Measurements from ENCODE around the gene SDK1.

The SDK1 gene

GRCh38 chr7:3552499-3552898 is 251.4 kb downstream of the SDK1 start:
- Histone ChIP-seq H3K9me3 (ENCODE audit: control insufficient read depth, low read length) (no peaks in the 10 kb centered on the region), H2AFZ (no peak overlapping the region), H3K79me2 (no peaks in the 10 kb centered on the region), H3K27ac (no peak overlapping the region), H3K36me3 (ENCODE audit: control insufficient read depth, insufficient read depth, low read length) (no peaks in the 10 kb centered on the region), H3K4me1 (no peaks in the 10 kb centered on the region), H3K27me3 (ENCODE audit: control insufficient read depth, insufficient read depth, low read length) (no peaks in the 10 kb centered on the region), H3K4me2 (ENCODE audit: low read length) (no peak overlapping the region), H3K4me3 (ENCODE audit: low read depth, low read length) (no peak overlapping the region), H3K9ac (no peak overlapping the region)
- TF ChIP-seq, protein P1, sequence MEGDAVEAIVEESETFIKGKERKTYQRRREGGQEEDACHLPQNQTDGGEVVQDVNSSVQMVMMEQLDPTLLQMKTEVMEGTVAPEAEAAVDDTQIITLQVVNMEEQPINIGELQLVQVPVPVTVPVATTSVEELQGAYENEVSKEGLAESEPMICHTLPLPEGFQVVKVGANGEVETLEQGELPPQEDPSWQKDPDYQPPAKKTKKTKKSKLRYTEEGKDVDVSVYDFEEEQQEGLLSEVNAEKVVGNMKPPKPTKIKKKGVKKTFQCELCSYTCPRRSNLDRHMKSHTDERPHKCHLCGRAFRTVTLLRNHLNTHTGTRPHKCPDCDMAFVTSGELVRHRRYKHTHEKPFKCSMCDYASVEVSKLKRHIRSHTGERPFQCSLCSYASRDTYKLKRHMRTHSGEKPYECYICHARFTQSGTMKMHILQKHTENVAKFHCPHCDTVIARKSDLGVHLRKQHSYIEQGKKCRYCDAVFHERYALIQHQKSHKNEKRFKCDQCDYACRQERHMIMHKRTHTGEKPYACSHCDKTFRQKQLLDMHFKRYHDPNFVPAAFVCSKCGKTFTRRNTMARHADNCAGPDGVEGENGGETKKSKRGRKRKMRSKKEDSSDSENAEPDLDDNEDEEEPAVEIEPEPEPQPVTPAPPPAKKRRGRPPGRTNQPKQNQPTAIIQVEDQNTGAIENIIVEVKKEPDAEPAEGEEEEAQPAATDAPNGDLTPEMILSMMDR (IDR thresholded peaks at IDR 0.05), result no peak

DNA sequence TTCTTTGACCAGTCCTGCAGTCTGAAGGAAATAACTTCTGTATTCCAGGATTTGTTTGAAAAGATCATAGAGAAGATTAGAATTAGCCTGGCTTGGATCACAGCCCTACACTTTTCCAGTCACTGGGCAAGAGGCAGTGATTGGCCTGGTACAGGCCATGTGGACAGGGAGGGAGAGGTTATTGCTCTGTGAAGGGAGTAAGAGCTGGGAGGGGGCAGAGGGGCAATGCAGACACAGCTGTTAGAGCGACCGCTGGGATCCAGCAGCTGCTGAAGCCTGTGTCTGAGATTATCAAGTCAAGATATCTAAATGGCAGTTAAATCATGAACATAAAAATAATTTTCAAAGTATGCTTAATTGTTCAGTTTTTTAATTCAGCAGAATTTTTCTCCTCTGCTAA is 257.3 kb downstream of the SDK1 start:
- H3K27ac ChIP-seq, result no peak overlapping the region

DNA sequence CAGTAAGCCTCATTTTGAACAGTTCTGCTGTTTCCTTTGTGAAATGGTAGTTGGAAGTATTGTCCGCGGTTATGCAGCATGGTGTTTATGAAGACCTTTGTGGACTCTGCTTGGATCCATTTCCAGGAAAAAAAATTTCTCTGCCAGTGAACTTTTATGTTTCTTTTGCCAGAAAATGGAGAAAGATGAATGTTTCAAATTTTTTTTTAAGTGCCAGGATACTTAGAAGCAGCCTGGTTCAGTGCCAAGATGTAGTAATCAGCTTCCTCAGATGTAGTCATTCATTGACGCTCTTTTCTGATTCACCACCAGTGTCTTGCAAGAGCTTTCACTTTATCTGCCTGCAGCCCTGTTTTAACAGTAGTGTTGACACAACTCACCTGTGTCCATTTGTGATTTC is 258.2 kb downstream of the SDK1 start:
- Histone ChIP-seq H2AFZ (no peak overlapping the region), H3K4me3 (ENCODE audit: low read depth, low read length) (no peak overlapping the region), H3K9ac (no peak overlapping the region), H3K27me3 (ENCODE audit: control insufficient read depth, insufficient read depth, low read length) (no peaks in the 10 kb centered on the region), H3K79me2 (no peaks in the 10 kb centered on the region), H3K4me2 (ENCODE audit: low read length) (no peak overlapping the region), H3K4me1 (no peaks in the 10 kb centered on the region), H3K36me3 (ENCODE audit: control insufficient read depth, insufficient read depth, low read length) (no peaks in the 10 kb centered on the region), H3K27ac (no peak overlapping the region), H3K9me3 (ENCODE audit: control insufficient read depth, low read length) (no peaks in the 10 kb centered on the region)
- TF ChIP-seq, protein P1 (IDR thresholded peaks at IDR 0.05), result no peak

More for the DNA sequence above, 257.3 kb downstream of the SDK1 start:
- H3K27me3 ChIP-seq (ENCODE audit: control insufficient read depth, insufficient read depth, low read length), result no peaks in the 10 kb centered on the region
- no peak overlapping the region for H3K9ac ChIP-seq
- no peaks in the 10 kb centered on the region for H3K4me1 ChIP-seq
- no peak overlapping the region for H2AFZ ChIP-seq
- no peak overlapping the region for H3K4me3 ChIP-seq (ENCODE audit: low read depth, low read length)
- no peaks in the 10 kb centered on the region for H3K79me2 ChIP-seq
- no peaks in the 10 kb centered on the region for H3K9me3 ChIP-seq (ENCODE audit: control insufficient read depth, low read length)
- TF ChIP-seq, protein P1 (IDR thresholded peaks at IDR 0.05), result no peak
- H3K4me2 ChIP-seq (ENCODE audit: low read length), result no peak overlapping the region
- H3K36me3 ChIP-seq (ENCODE audit: control insufficient read depth, insufficient read depth, low read length), result no peaks in the 10 kb centered on the region

GRCh38 chr7:3560495-3560894 is 259.4 kb downstream of the SDK1 start:
- Histone ChIP-seq H3K27me3 (ENCODE audit: control insufficient read depth, insufficient read depth, low read length) (no peaks in the 10 kb centered on the region), H3K4me2 (ENCODE audit: low read length) (no peak overlapping the region), H3K9me3 (ENCODE audit: control insufficient read depth, low read length) (no peaks in the 10 kb centered on the region), H3K36me3 (ENCODE audit: control insufficient read depth, insufficient read depth, low read length) (no peaks in the 10 kb centered on the region), H3K4me3 (ENCODE audit: low read depth, low read length) (no peak overlapping the region), H3K4me1 (no peaks in the 10 kb centered on the region), H3K9ac (no peak overlapping the region), H3K27ac (no peak overlapping the region), H2AFZ (no peak overlapping the region), H3K79me2 (no peaks in the 10 kb centered on the region)
- TF ChIP-seq, protein P1 (IDR thresholded peaks at IDR 0.05), result no peak

- Histone ChIP-seq H3K9ac (no peak overlapping the region), H2AFZ (no peak overlapping the region), H3K4me2 (ENCODE audit: low read length) (no peak overlapping the region), H3K27me3 (ENCODE audit: control insufficient read depth, insufficient read depth, low read length) (no peaks in the 10 kb centered on the region), H3K27ac (no peak overlapping the region), H3K9me3 (ENCODE audit: control insufficient read depth, low read length) (no peaks in the 10 kb centered on the region), H3K36me3 (ENCODE audit: control insufficient read depth, insufficient read depth, low read length) (no peaks in the 10 kb centered on the region), H3K79me2 (no peaks in the 10 kb centered on the region), H3K4me1 (no peaks in the 10 kb centered on the region), H3K4me3 (ENCODE audit: low read depth, low read length) (no peak overlapping the region)
- TF ChIP-seq, protein P1 (IDR thresholded peaks at IDR 0.05), result no peak
Observed at GRCh38 chr7:3561932-3562331, 260.9 kb downstream of the SDK1 start.

All from parathyroid adenoma (tissue), 2 donors.